Heart left ventricle (tissue), 13 donors: ENCODE measurements around the gene DMXL2.

Source experiments
- POLR2A ChIP-seq, 2 donors: fragments of 450-650 bp; IDR thresholded peaks; one replicate each; pipeline ENCODE4 v1.6.1; 2017; ENCODE audit warnings: antibody characterized with exemption in 2 of 2, mild to moderate bottlenecking in 2 of 2, moderate library complexity in 2 of 2
- TF ChIP-seq, protein P1 (sequence below), 12 donors: fragments of 200-600 bp; sonication (generic) in 4 of 12; IDR thresholded peaks; one replicate each; pipeline versions ENCODE4 v1.5.0 to v1.8.0; 2018 to 2022; ENCODE audit warnings: antibody characterized with exemption in 12 of 12, mild to moderate bottlenecking in 5 of 12
- donor health status: ischemic (EF 13 %, LVEDD 7.1; RV severe dilation, severe dysfunction).
- donor health status: DM: no; HTN: yes; CAD: no.
- donor health status: DM: no; HTN: no; CAD: no.
- donor health status: ischemic (EF 25% LVEDD 6.9; RV normal size, moderate dysfunction).
- donor health status: ischemic (EF 25% LVEDD 5.7; RV mildly dilated, moderate dysfunction).
- donor health status: ischemic (EF 35%, LVEDD 5.7; RV mildly dilated, moderate dysfunction).
- donor health status: nonischemic (EF 11% LVEDD 7.7; RV severe dilation, severe dysfunction).
- donor health status: DM: yes; HTN: yes; CAD: no.
- donor health status: PGD.
- donor health status: ischemic (EF 29% LVEDD 5.4; RV normal size, mild dysfunction).
- donor health status: nonischemic (EF 23%, LVEDD 6.1; RV moderate dilation, normal function).

DNA sequence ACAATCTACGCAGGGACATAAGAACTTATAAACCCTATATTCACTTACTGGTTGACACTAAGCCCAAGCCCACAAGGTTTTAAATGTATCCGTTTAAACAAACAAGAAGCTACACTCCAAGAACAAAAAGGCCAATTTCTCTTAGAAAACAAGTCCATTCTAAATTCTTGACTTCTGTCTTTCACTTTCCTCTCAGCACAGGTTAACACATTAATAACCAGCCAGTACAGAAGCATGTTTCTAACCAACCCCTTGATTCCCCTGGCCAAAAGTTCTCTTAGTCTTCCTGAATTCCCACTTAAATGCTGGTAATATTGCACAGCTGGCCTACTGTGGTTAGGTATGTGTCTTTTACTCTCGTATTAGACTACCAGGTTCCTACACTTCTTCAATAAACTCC lies 4.7 kb downstream of the DMXL2 start:
- TF ChIP-seq, protein P1, sequence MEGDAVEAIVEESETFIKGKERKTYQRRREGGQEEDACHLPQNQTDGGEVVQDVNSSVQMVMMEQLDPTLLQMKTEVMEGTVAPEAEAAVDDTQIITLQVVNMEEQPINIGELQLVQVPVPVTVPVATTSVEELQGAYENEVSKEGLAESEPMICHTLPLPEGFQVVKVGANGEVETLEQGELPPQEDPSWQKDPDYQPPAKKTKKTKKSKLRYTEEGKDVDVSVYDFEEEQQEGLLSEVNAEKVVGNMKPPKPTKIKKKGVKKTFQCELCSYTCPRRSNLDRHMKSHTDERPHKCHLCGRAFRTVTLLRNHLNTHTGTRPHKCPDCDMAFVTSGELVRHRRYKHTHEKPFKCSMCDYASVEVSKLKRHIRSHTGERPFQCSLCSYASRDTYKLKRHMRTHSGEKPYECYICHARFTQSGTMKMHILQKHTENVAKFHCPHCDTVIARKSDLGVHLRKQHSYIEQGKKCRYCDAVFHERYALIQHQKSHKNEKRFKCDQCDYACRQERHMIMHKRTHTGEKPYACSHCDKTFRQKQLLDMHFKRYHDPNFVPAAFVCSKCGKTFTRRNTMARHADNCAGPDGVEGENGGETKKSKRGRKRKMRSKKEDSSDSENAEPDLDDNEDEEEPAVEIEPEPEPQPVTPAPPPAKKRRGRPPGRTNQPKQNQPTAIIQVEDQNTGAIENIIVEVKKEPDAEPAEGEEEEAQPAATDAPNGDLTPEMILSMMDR (IDR thresholded peaks at IDR 0.05) = no peak
- TF ChIP-seq POLR2A (IDR thresholded peaks at IDR 0.05) = no peak
